ENCODE data around the gene ZCCHC7.
"Not testable (repeated sequence)": the region's sequence is repeated elsewhere in the genome, so short reads cannot be mapped to it uniquely, and the experiment has no call there.

Gene ZCCHC7

DNA sequence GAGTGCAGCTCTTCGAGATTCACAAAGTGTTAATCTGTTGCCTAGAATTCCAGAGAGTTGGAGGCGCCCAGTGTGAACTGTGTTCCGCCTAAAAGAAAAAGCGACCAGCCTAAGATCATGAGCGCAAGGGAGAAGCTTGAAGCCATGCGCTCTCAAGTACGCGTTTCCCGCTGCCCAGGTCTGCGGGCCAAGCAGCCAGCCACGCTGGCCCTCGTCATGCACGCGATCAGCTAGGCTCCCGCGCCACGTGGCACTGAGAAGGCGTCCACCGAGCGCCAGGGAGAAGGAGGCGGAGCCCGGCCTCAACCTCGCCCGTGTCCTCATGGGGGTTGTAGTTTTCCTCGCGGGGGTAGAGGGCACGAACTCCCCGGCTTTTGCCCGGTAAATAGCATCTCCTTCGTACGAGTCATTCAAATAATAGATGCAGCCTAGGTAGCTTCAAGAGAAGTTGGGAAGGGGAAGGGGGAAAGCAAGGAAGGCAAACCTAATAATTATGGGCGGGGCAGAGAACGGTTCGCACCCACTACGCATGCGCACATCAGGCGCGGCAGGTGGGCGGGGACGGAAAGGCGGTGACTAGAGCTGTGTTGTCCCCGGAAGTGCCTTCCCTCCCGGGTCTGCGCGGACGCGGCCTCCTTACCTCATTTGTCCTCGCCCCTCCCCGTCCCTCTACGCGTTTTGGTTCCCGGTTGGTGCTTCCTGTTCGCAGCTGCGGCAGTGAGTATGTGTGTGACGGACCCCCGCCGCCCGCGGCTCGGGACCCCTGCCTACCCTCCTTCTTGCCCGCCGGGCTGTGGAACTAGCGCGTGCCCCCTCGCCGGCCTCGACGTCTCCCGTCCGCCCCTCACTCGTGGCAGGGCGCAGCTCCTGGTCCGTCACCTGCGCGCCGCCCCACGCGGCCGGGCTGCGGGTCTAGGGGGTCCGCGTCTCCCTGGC, at the start of gene ZCCHC7:
TSS of gene ZCCHC7 (plus strand) at position 668 of the 936 bp plus-strand sequence.
- peak; percentile 96 for DNase-seq

DNA sequence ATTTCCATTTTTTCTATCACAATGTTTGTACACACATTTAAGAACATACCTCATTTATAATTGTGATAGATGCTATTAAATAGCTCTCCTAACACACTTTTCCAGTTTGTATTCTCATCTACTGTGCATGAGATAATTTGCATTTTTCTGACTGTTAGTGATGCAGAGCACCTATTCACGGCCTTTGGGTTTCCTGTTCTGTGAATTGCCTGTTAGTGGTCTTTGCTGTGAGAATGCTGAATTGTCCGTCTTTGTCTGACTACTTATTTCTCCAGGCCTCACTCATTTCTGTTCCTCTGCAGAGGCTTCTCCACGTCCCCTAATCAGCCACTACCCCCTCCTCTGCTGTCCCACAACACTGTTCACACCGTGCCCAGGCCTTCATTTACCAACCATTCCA, 45.6 kb upstream of the ZCCHC7 start:
- DNase-seq: not testable (repeated sequence)

DNA sequence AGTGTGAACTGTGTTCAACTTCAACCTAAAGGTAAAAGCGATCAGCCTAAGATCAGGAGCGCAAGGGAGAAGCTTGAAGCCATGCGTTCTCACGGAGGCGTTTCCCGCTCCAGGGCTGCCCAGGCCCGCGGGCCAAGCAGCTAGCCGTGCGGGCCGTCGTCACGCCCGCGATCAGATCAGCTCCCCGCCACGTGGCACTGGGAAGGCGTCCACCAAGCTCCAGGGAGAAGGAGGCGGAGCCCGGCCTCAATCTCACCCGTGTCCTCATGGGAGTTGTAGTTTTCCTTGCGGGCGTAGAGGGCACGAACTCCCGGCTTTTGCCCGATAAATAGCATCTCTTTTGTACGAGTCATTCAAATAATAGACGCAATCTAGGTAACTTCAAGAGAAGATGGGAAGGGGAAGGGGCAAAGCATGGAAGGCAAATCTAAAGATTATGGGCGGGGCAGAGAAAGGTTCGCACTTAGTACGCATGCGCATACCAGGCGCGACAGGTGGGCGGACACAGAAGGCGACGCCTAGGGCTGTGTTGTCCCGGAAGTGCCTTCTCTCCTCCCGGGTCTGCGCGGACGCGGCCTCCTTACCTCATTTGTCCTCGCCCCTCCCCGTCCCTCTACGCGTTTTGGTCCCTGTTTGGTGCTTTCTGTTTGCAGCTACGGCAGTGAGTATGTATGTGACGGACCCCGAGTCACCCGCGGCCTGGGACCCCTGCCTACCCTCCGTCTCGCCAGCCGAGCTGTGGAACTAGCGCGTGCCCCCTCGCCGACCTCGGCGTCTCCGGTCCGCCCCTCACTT, 40.8 kb upstream of the ZCCHC7 start:
- peak; percentile 86 for DNase-seq

DNA sequence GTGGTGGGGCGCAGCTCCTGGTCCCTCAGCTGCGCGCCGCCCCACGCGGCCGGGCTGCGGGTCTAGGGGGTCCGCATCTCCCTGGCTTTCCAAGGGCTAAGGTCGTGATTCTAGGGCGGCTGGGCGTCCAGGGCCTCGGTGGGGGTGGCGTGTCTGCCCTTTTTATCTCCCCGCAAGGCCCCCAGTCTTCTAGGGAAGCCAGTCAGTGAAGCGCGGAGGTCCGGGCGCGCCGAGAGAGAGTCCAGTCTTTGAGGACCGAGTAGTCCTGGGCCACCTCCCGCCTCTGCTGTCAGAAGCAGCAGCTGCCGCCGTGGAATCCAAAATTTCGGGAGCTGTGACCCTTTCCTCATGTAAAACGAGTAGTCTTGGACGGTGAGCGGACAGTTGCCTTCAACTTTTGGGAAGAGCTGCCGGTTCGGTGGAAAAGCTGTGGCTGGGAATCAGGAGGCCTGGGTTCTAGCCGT, 40.2 kb upstream of the ZCCHC7 start:
- DNase-seq: not testable (repeated sequence)

DNA sequence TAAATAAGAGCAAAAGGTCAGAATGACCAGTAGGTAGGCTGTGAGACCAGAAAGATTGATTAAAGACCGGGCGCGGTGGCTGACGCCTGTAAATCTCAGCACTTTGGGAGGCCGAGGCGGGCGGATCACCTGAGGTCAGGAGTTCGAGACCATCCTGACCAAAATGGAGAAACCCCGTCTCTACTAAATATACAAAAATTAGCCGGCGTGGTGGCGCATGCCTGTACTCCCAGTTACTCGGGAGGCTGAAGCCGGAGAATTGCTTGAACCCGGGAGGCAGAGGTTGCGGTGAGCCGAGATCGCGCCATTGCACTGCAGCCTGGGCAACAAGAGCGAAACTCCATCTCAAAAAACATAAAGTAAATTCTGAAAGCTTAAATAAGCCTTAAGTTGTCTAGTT, 38.9 kb upstream of the ZCCHC7 start:
- DNase-seq: not testable (repeated sequence)

DNA sequence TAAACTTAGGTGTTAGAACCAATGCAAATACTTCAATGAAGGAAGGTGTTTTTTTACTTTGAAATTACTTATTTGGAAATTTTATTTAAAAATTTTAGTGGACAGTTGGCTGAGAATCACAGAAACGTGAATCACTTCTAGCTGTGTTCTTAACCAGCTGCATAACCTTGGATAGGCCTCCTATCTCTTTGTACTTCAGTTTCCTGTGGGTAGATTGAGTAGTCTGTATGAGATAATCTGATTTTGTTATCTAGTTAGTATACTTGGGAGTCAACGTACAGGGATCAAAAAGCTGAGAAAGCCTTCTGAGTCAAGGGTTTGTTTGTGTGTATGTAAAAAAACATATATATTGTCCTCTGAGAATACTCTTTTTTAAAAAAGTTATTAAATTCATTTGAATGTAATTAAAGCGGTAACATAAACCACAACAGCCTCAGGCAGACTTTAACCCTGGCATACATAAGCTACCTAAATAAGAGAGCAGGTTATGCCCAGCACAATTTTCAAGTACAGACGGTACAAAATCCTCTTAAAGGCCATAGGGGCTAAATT, 38.1 kb upstream of the ZCCHC7 start:
- DNase-seq: no peak

DNA sequence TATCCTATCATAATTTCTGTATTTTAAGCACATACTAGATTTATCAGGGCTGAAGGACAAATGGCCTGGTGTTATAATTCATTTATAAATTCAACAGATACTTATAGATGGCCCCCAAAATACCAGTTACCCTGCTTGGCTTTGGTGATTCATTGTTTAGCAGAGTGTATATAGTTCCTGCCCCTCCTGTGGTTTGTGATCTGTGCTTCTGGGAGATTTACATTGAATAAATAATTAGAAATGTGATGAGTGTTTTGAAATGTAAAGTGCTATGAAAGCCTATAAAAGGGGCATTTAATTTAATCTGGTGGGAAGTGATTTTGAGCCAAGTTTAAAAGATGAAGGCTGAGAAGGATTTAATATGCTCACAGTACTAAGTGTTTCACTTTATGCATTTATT, 36.7 kb upstream of the ZCCHC7 start:
- DNase-seq: no peak

DNA sequence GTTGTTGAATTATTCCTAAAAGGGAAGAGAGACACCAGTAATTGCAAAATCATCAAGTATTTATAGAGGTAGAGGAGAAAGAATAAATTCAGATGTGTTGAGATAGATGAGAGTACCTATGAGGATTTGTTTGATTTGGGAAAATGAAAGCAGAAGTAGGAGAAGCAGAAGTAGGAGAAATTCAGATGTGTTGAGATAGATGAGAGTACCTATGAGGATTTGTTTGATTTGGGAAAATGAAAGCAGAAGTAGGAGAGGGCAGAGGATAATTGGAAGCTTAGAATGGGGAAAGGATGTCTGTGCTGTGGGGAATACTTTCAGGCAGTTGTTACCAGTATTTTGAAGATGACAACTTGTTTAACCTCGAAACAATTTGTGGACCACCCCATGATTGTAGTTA, 35.1 kb upstream of the ZCCHC7 start:
- no peak for DNase-seq

DNA sequence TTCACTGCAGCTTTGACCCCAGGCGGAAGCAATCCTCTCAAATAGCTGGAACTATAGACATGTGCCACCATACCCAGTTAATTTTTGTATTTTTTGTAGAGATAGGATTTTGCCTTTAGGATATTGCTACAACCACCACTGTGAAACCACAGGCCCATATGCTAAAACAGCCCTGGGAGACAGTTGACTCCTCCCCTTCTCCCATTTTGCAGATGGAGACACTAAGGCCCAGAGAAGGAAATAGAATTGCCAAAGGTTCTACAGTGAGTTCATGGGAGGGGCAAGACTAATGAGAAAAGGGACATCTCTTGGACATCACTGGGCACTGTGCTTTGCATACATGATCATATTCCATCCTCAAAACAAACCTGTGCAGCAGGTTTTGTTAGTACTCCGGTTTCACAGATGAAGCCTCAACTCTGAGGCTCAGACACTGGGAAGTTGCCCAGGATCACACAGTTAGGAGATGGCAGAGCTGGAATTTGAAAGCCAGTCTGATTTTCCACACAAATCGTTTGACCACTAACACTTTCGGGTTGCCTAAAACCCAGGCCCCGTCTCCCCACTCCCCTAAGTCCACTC, 27.6 kb upstream of the ZCCHC7 start:
- DNase-seq: not testable (repeated sequence)

DNA sequence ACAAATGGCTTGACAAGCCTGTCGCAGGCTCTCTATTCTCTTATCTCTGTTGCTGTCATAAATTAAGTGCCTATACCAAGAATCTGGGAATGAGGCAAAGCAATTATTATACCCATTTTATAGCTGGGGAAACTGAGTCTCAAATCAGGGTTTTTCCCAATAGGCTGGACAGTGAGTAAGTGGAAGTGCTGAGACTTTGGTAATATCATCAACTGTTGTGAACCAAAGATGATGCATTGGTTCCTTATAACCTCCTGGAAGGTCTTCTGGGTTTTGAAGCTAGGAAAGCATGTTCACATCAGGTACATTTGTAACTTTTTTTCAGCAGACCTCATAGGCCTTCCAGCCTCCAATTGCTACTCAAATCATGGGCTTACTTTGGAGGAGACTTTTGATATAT, 25.6 kb upstream of the ZCCHC7 start:
- no peak for DNase-seq

DNA sequence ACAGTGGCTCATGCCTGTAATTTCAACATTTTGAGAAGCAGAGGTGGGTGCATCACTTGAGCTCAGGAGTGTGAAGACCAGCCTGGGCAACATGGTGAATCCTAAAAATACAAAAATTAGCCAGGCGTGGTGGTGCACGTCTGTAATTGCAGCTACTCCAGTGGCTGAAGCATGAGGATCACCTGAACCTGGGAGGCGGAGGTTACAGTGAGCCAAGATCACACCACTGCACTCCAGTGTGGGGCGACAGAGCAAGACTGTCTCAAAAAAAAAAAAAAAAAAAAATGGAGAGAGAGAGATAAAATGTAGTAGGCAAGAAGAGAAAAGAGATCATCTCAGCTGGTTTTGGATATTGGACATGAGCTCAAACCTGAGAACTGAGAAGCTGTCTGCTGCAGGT, 23.7 kb upstream of the ZCCHC7 start:
- no peak for DNase-seq

DNA sequence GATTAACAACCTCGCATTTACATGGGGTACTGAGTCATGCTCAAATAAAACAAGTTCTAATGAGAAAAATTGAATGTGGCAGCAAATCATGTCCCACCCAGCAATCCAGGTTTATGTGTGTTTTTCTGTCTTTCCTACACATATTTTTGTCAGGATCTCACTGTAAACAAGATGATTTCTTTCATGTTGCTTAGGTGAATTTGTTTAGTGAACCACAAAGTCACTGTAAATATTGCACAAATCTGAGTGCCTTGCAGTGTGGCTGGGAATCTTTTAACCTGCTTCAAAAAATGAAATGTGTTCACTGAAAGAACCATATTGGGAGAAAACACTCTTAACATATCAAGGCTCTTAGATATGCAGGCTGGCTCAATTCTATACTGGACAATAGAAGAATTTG, 23.1 kb upstream of the ZCCHC7 start:
- DNase-seq: no peak

DNA sequence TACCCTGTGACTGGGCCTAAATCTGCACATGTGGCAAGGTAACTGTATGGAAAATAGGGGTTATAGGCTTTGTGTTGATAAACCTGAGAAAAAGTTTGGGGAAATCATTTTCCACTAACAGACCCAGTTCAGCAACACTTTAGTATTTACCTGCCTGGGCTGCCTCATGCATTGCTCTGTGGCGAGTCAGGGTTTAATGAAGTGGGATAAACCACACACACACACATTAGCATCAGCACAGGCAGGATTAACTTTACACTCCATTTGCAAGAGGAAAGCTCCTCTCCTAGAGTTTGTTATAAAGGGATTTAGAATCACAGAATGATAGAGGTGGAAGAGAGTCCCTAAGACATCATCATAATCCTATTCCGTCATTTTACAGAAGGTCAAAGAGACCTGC, 20.0 kb upstream of the ZCCHC7 start:
- DNase-seq: no peak

DNA sequence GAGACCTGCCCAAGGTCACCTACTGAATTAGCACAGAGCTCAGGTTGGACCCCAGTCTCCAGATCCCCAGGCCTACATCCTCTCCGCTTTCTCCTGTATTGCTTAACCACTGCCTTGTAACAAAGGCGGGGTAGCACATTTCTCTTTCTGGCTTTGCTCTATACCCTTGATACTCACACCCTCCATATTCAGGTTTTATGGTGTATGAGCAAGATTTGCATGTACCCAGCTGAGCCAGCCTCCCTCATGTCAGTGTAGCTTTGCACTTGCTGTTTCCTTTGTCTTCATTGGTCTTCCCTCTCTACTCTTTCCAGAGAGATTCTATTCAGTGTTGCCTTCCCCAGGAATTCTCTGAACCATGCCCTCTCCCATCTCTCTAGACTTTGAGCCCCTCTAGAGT, 19.6 kb upstream of the ZCCHC7 start:
- no peak for DNase-seq

DNA sequence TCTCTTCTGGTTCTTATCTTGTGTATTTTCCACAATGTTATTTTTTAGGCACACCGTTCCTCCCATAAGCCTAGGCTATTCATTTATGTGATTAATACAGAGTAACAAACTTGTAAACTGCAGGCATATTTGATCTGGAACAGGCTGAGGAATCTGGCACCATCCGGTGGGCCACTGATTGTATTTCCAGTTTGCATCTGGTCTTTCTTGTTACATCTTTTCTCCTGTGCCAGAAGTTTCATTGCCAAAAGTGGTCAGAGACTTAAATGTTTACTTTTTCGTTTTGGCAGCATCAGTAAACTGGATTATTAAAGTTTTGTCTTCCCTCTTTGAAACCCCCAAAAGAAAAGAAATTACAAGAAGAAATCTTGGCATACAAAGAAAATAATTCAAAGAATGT, 17.9 kb upstream of the ZCCHC7 start:
- no peak for DNase-seq

DNA sequence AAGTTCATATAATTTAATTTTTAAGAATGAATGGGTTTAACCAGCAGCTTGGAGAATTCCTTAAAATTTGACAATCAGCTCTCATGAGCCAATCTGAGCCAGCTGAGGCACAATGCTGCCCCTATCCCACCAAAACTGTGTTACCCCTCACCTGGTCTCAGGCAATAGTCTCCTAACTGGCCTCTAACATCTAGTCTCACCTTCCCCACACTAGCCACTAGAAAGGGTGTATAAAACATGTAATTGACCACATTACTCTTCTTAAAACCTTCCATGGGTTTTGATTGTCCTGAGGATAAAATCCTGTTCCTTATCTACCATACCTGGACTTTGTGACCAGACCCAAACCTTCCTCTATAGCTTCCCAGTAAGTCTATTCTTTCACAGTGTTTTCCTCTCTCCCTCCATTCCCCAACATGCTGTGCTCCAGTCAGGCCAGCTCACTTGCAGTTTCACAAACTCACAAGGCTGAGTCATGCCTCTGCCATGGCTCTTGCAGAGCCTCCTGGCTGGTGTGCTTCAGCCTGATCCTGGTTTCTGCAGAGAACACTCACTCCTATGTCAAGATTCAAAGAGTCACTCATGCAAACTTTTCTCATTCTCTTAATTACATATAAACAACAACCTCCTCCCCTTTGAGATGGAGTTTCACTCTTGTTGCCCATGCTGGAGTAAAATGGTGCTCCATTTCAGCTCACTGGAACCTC, 16.0 kb upstream of the ZCCHC7 start:
- DNase-seq: no peak

DNA sequence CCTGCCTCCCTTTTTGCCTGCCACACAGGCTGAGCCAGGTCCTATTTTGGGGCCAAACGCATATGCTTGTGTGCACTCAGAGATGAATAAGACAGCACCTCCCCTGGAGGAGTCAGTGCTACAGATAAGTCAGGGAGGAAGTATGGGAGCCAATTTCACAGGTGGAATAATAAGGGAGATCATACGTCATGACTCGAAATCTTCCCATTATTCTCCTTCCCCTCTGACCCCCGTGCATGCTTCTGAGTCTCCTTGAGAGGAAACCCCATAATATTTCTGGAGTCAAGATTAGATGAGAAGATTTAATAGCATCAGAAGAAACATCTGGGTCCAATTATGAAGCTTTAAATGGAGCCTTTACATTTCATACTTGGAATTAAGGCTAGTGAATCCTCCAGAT, 15.1 kb upstream of the ZCCHC7 start:
- no peak for DNase-seq

DNA sequence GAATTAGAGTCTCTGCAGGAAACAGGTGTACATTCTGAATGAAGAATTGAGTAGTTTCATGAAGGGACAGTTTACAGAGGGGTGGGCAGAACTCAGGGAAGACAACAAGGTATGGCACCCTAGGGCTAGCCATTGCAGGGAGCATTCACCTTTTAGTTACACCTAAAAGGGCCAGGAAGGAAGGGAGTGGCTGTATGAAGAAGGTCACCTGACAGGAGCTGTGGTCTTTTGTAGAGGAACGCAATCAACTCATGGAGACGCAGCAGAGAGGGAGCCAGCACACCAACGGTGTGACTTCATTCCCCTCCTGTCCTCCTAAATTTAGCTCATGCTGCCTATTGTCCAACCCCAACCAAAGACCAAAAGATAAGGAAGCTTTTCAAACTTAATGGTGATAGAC, 12.7 kb upstream of the ZCCHC7 start:
- no peak for DNase-seq

DNA sequence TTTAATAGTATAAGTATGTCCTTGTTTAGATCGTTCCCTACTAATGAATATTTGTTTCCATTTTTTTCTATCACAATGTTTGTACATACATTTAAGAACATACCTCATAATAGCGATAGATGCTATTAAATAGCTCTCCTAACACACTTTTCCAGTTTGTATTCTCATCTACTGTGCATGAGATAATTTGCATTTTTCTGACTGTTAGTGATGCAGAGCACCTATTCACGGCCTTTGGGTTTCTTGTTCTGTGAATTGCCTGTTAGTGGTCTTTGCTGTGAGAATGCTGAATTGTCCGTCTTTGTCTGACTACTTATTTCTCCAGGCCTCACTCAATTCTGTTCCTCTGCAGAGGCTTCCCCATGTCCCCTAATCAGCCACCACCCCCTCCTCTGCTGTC, 5.9 kb upstream of the ZCCHC7 start:
- not testable (repeated sequence) for DNase-seq

DNA sequence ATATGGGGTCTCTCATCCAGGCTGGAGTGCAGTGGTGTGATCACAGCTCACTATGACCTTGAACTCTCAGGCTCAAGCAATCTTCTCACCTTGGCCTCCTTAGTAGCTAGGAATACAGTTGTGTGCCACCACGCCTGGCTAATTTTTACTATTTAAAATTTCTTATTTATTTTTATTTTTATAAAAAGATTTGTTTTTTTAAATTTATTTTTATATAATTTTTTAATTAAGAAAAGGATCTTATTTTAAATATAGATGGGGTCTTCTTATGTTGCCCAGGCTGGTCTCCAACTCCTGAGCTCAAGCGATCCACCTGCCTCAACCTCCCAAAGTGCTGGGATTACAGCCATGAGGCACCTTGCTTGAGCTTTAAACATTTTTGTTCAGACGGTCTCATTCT, 2.4 kb upstream of the ZCCHC7 start:
- no peak for DNase-seq

DNA sequence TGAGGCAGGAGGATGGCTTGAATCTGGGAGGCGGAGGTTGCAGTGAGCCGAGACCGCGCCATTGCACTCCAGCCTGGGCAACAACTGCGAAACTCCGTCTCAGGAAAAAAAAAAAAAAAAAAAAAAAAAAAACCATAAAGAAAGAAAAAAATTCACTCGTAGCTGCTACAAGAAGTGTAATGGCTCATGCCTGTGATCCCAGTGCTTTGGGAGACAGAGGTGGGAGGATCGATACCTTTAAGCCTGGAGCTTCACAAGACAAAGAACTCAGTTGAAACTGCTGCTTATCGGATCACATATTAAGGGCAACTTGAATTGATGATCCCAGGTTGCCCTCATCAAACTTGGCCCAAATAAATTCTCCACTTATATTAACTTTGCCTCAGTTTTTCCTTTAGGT, 1.0 kb upstream of the ZCCHC7 start:
- DNase-seq: no peak

DNA sequence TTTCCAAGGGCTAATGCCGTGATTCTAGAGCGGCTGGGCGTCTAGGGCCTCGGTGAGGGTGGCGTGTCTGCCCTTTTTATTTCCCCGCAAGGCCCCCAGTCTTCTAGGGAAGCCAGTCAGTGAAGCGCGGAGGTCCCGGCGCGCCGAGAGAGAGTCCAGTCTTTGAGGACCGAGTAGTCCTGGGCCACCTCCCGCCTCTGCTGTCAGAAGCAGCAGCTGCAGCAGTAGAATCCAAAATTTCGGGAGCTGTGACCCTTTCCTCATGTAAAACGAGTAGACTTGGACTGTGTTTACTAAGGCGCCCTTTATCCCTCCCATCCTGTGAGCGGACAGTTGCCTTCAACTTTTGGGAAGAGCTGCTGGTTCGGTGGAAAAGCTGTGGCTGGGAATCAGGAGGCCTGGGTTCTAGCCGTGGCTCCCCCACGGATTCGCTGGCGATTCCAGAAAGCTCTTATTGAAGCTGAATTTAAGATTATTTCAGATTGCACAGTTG, 515 bp downstream of the ZCCHC7 start:
- DNase-seq: not testable (repeated sequence)
